GM12874 (cell line): ENCODE results near the gene DNAAF9.

Experiments used
- TF ChIP-seq, protein P1 (sequence below): IDR thresholded peaks from 2 replicates; pipeline ENCODE4 v1.5.1; 2011; ENCODE audit warnings: low read depth, mild to moderate bottlenecking, control low read depth, low read length, moderate library complexity; ENCODE audit not compliant: insufficient read depth

DNAAF9 gene

DNA sequence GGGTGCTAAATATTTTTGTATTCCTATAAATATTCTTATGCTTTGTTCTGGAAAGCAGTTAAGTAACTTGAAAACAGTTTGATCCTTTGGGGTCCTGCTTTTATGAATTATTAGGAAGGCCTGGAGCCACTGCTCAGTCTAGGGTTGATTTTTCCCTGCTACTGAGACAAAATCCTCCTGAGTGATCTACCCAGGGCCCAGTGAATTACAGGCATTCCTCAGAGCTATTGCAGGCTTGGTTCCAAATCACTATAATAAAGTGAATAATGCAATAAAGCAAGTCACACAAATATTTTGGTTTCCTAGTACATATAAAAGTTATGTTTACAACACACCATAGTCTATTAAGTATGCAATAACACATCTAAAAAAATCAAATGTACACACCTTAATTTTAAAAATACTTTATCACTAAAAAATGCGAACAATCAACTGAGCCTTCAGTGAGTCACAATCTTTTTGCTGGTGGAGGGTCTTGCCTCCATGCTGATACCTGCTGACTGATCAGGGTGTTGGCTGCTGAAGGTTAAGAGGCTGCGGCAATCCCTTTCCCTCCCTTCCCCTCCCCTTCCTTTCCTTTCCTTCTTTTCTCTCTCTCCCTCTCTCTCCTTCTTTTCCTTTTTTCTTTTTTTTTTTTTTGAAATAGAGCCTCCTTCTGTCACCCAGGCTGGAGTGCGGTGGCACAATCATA, 43.0 kb downstream of the DNAAF9 start:
- TF ChIP-seq, protein P1, sequence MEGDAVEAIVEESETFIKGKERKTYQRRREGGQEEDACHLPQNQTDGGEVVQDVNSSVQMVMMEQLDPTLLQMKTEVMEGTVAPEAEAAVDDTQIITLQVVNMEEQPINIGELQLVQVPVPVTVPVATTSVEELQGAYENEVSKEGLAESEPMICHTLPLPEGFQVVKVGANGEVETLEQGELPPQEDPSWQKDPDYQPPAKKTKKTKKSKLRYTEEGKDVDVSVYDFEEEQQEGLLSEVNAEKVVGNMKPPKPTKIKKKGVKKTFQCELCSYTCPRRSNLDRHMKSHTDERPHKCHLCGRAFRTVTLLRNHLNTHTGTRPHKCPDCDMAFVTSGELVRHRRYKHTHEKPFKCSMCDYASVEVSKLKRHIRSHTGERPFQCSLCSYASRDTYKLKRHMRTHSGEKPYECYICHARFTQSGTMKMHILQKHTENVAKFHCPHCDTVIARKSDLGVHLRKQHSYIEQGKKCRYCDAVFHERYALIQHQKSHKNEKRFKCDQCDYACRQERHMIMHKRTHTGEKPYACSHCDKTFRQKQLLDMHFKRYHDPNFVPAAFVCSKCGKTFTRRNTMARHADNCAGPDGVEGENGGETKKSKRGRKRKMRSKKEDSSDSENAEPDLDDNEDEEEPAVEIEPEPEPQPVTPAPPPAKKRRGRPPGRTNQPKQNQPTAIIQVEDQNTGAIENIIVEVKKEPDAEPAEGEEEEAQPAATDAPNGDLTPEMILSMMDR = no peak

DNA sequence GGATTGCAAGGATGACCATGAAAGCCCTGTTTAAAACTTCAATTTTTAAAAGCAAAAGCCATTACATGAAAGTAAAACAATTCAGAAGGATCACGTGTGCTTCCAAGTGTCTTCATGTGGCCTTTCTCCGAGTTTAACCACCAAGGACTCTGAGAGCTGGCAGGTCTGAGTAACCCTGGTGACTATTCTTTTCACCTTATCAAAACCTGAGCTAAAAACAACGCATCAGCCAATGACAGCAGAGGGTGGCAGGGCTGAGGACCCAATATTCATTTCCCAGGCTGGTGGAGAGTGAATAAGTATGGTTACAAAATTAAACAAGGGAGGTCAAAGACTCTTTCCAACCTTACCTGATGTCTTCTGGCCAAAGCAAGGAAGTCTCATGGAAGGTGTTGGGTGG, 46.7 kb downstream of the DNAAF9 start:
- TF ChIP-seq, protein P1 = no peak

DNA sequence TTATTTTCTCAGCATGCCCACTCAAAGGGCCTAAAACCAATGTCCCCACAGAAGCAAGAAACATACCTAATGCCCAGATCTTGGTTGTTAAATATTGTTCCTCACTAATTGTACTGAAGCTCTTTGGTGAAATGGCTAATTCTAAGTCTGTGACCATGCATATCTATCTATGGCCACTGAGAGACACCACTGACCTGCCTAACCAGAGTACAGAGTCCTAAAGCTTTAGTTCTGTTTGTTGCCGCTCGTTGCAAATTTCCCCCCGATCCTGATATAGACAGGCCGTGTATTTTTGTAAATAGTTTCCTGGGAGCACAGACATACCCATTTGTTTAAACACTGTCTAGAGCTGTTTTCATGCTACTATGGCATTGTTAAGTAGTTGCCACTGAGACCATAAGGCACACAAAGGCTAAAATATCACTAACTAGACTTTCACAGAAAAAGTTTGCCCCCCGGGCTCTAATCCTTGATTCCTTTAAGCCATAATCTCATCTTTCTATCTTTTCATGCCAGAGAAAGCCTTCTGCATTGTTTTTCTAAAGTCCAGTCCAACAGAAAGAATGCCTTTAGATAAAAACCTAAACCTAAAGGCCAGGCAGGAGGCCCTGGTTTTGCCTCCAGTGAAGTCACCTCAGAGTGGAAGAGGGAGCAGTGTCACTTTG, 48.7 kb downstream of the DNAAF9 start:
- TF ChIP-seq, protein P1 = no peak
